Lung (tissue), 12 donors: ENCODE data around the gene LGI4. TPM values are rescaled to one million over a fixed set of nuclear protein-coding genes. Genes with fewer than 3 reads are reported as not detected.

Experiments used
- ATAC-seq: fragments of 200-7000 bp; cut with Tn5 transposase; one replicate; pipeline ENCODE4 v1.9.1; 2020; ENCODE audit warnings: moderate number of reproducible peaks; ENCODE audit not compliant: insufficient read depth, low FRiP score
- DNase-seq, 3 donors: peaks; one replicate each; pipeline ENCODE4 v3.0.0-alpha.2; 2013 to 2017
- H3K27ac ChIP-seq, 2 donors: one replicate each; pipeline ENCODE4 v1.5.1; 2013; ENCODE audit warnings: mild to moderate bottlenecking in 2 of 2, moderate library complexity in 2 of 2, control low read depth in 1 of 2, inconsistent platforms in 1 of 2, low read depth in 1 of 2, low read length in 1 of 2
- H3K27me3 ChIP-seq, 3 donors: one replicate each; pipeline ENCODE4 v1.5.1; 2013; ENCODE audit warnings: low read length in 2 of 3; ENCODE audit not compliant: control insufficient read depth in 3 of 3, insufficient read depth in 3 of 3
- H3K36me3 ChIP-seq, 4 donors: one replicate each; pipeline ENCODE4 v1.5.1; 2013; ENCODE audit warnings: low read length in 4 of 4, mild to moderate bottlenecking in 1 of 4, moderate library complexity in 1 of 4; ENCODE audit not compliant: control insufficient read depth in 4 of 4, insufficient read depth in 4 of 4
- H3K4me1 ChIP-seq, 5 donors: one replicate each; pipeline ENCODE4 v1.5.1; 2013; ENCODE audit warnings: low read length in 5 of 5, mild to moderate bottlenecking in 2 of 5, moderate library complexity in 1 of 5; ENCODE audit not compliant: control insufficient read depth in 5 of 5, insufficient read depth in 5 of 5
- H3K4me3 ChIP-seq: one replicate; pipeline ENCODE4 v1.5.1; 2013; ENCODE audit warnings: mild to moderate bottlenecking, control low read depth, moderate library complexity
- H3K9ac ChIP-seq, 2 donors: one replicate each; pipeline ENCODE4 v1.5.1; 2013; ENCODE audit warnings: low read length in 2 of 2, control low read depth in 1 of 2; ENCODE audit not compliant: insufficient read depth in 1 of 2
- H3K9me3 ChIP-seq, 4 donors: one replicate each; pipeline ENCODE4 v1.5.1; 2013; ENCODE audit warnings: low read length in 3 of 4, mild to moderate bottlenecking in 1 of 4, moderate library complexity in 1 of 4; ENCODE audit not compliant: control insufficient read depth in 4 of 4, insufficient read depth in 3 of 4
- CTCF ChIP-seq: IDR thresholded peaks from 2 replicates; pipeline ENCODE4 v1.5.1; 2012; ENCODE audit warnings: mild to moderate bottlenecking; ENCODE audit errors: control extremely low read depth, extremely low read depth
- WGBS, 2 donors: extraction: QIAGEN DNeasy Blood & Tissue Kit; methylation state at CpG; one replicate each; pipeline ENCODE4 v1.1.7; 2013; 5-methylcytosine and 5-hydroxymethylcytosine counted together
- polyA plus RNA-seq, 2 donors: library from polyadenylated mRNA; stranded (reverse); fragments of 200-250 nt; gene quantifications; one replicate each; pipeline ENCODE4 v1.2.1, GENCODE V29; 2013
- total RNA-seq, 2 donors: library from RNA; depleted of rRNA in 1 of 2; stranded (reverse); fragments of >200 nt in 1 of 2; gene quantifications; one replicate each; pipeline ENCODE4 v1.2.1, GENCODE V29; 2014 to 2021
- donor health status: control.
- donor health status: control.
- donor health status: Bipolar disorder and iron deficiency.
- donor health status: healthy.
- donor health status: DM: yes; HTN: yes; CAD: no.

LGI4 gene
- total and polyA plus RNA-seq, 4 donors = 1.6 to 11.2 (median 4.1) TPM

GRCh38 chr19:35116072-35116801 lies 18.6 kb downstream of the LGI4 start:
- no peaks in the 10 kb centered on the region for H3K27me3 ChIP-seq
- peak overlapping the region; percentile 6 for H3K4me3 ChIP-seq
- no peak overlapping the region for H3K9ac ChIP-seq
- no peak for TF ChIP-seq CTCF
- no peak for DNase-seq
- H3K4me1 ChIP-seq = peaks cover 0 to 13% (median 0%) of the 10 kb centered on the region in 5 donors
- WGBS, 2 donors = 70 to 85% methylated on average over 13 of the region's 13 CpGs
- H3K36me3 ChIP-seq = no peaks in the 10 kb centered on the region
- H3K27ac ChIP-seq = peak overlapping the region in 1 of 2 donors; percentile 65
- no peaks in the 10 kb centered on the region for H3K9me3 ChIP-seq
- no peak for ATAC-seq

- ATAC-seq = no peak
- H3K27ac ChIP-seq = peak within 1 kb of the TSS in 1 of 2 donors; percentile 65
- 62 to 71% methylated on average over 14 of the region's 14 CpGs for WGBS, 2 donors
- peaks cover 0 to 13% (median 2%) of the 10 kb centered on the region in 5 donors for H3K4me1 ChIP-seq
- no peaks in the 10 kb centered on the region for H3K27me3 ChIP-seq
- no peaks in the 10 kb centered on the region for H3K36me3 ChIP-seq
- H3K9me3 ChIP-seq = no peaks in the 10 kb centered on the region
- H3K4me3 ChIP-seq = peak within 1 kb of the TSS; percentile 6
- peak; percentile 25 to 47 (median 34) for DNase-seq
- H3K9ac ChIP-seq = peak within 1 kb of the TSS; percentile 24 to 39
- no peak for TF ChIP-seq CTCF
Measured at GRCh38 chr19:35115177-35115951, 19.5 kb downstream of the LGI4 start, which contains the start of gene FXYD3. FXYD3 (plus strand) TSS chr19:35115823; CDS start chr19:35119377, 3,554 bp downstream.

GRCh38 chr19:35114353-35115176 lies 20.3 kb downstream of the LGI4 start:
- Histone ChIP-seq H3K4me1 (peaks cover 0 to 13% (median 3%) of the 10 kb centered on the region in 5 donors), H3K9ac (peak overlapping the region; percentile 24 to 39), H3K27ac (peak overlapping the region in 1 of 2 donors; percentile 63), H3K27me3 (no peaks in the 10 kb centered on the region), H3K36me3 (no peaks in the 10 kb centered on the region), H3K9me3 (no peaks in the 10 kb centered on the region), H3K4me3 (no peak overlapping the region)
- DNase-seq (peak; percentile 85 to 88 (median 86)), ATAC-seq (peak; percentile 61)
- 7 to 9% methylated on average over 23 of the region's 23 CpGs for WGBS, 2 donors
- peak; percentile 74 for TF ChIP-seq CTCF
